Neural cell (in vitro differentiated cells): Measurements from ENCODE around the gene GRAMD1B. TPM values are rescaled to one million over a fixed set of nuclear protein-coding genes. Genes with fewer than 3 reads are reported as not detected.

ENCODE experiments used
- H2AFZ ChIP-seq: fragments of 200-600, 300-800 bp; sonication (generic), shearing (Covaris generic); 2 replicates; pipeline ENCODE4 v1.6.0; 2014; ENCODE audit warnings: low read depth, mild to moderate bottlenecking, antibody characterized with exemption, low read length, moderate library complexity
- H3F3A ChIP-seq: fragments of 200-600 bp; shearing (Covaris generic); 2 replicates; pipeline ENCODE4 v1.6.1; 2016; ENCODE audit warnings: mild to moderate bottlenecking, moderate library complexity, mixed read lengths, antibody characterized with exemption, low read length; ENCODE audit not compliant: insufficient read depth, poor library complexity, severe bottlenecking
- H3K27ac ChIP-seq: fragments of 200-600, 300-800 bp; sonication (generic), shearing (Covaris generic); 2 replicates; pipeline ENCODE4 v1.5.1; 2014; ENCODE audit warnings: mild to moderate bottlenecking, low read length, moderate library complexity
- H3K27me3 ChIP-seq: fragments of 300-800, 200-600 bp; sonication (generic), shearing (Covaris generic); 2 replicates; pipeline ENCODE4 v1.6.0; 2014; ENCODE audit warnings: mild to moderate bottlenecking, low read depth, low read length, moderate library complexity; ENCODE audit not compliant: insufficient read depth
- H3K36me3 ChIP-seq: fragments of 300-800, 200-600 bp; sonication (generic), shearing (Covaris generic); 2 replicates; pipeline ENCODE4 v1.5.1; 2014; ENCODE audit warnings: mild to moderate bottlenecking, antibody characterized with exemption, low read length, moderate library complexity; ENCODE audit not compliant: insufficient read depth
- H3K4me2 ChIP-seq: fragments of 300-800, 200-600 bp; sonication (generic), shearing (Covaris generic); 2 replicates; pipeline ENCODE4 v1.6.0; 2014; ENCODE audit warnings: mild to moderate bottlenecking, low read length
- H3K4me3 ChIP-seq: fragments of 300-800, 200-600 bp; sonication (generic), shearing (Covaris generic); 2 replicates; pipeline ENCODE4 v1.5.1; 2014; ENCODE audit warnings: mild to moderate bottlenecking, low read length, moderate library complexity
- H3K79me2 ChIP-seq: fragments of 200-600 bp; shearing (Covaris generic); replicated peaks from 2 replicates; pipeline ENCODE4 v1.6.0; 2014; ENCODE audit warnings: mild to moderate bottlenecking, low read length, moderate library complexity; ENCODE audit not compliant: insufficient read depth
- H3K9ac ChIP-seq: fragments of 300-800, 200-600 bp; sonication (generic), shearing (Covaris generic); 2 replicates; pipeline ENCODE4 v1.6.1; 2016; ENCODE audit warnings: mild to moderate bottlenecking, low read length, mixed read lengths
- H3K9me2 ChIP-seq: fragments of 200-600 bp; shearing (Covaris generic); 2 replicates; pipeline ENCODE4 v1.6.1; 2016; ENCODE audit warnings: mild to moderate bottlenecking, low read length, mixed read lengths; ENCODE audit not compliant: insufficient read depth
- H3K9me3 ChIP-seq: fragments of 200-600, 300-800 bp; sonication (generic), shearing (Covaris generic); 2 replicates; pipeline ENCODE4 v1.6.1; 2016; ENCODE audit warnings: mild to moderate bottlenecking, mixed run types, low read length, moderate library complexity, mixed read lengths
- H4K20me1 ChIP-seq: fragments of 200-600 bp; shearing (Covaris generic); 2 replicates; pipeline ENCODE4 v1.6.1; 2016; ENCODE audit warnings: mild to moderate bottlenecking, mixed run types; ENCODE audit not compliant: insufficient read depth
- CTCF ChIP-seq: fragments of 450-650 bp; IDR thresholded peaks from 2 replicates; pipeline ENCODE4 v1.5.1; 2014; ENCODE audit warnings: antibody characterized with exemption, mild to moderate bottlenecking, moderate library complexity; ENCODE audit not compliant: poor library complexity, severe bottlenecking
- EP300 ChIP-seq: fragments of 450-650 bp; conservative IDR thresholded peaks from 2 replicates; pipeline ENCODE4 v1.6.1; 2014; ENCODE audit warnings: antibody characterized with exemption, mild to moderate bottlenecking, moderate library complexity; ENCODE audit not compliant: poor library complexity, severe bottlenecking
- EZH2 ChIP-seq: fragments of 200-600, 300-800 bp; shearing (Covaris generic), sonication (generic); IDR thresholded peaks from 2 replicates; pipeline ENCODE4 v1.6.1; 2014; ENCODE audit warnings: antibody characterized with exemption, low read length, borderline replicate concordance, mild to moderate bottlenecking; ENCODE audit not compliant: insufficient read depth, poor library complexity, severe bottlenecking
- MXI1 ChIP-seq: fragments of 450-650 bp; conservative IDR thresholded peaks from 2 replicates; pipeline ENCODE4 v1.6.1; 2014; ENCODE audit warnings: antibody characterized with exemption, mild to moderate bottlenecking; ENCODE audit not compliant: poor library complexity, severe bottlenecking
- POLR2AphosphoS5 ChIP-seq: IDR thresholded peaks from 2 replicates; pipeline ENCODE4 v1.6.1; 2012
- RAD21 ChIP-seq: fragments of 450-650 bp; conservative IDR thresholded peaks from 2 replicates; pipeline ENCODE4 v1.6.1; 2014; ENCODE audit warnings: antibody characterized with exemption, mild to moderate bottlenecking, moderate library complexity
- REST ChIP-seq: IDR thresholded peaks from 2 replicates; pipeline ENCODE4 v1.6.1; 2012; ENCODE audit warnings: borderline replicate concordance
- SMC3 ChIP-seq: fragments of 450-650 bp; conservative IDR thresholded peaks from 2 replicates; pipeline ENCODE4 v1.6.1; 2014; ENCODE audit warnings: antibody characterized with exemption, mild to moderate bottlenecking, moderate library complexity; ENCODE audit not compliant: poor library complexity
- TAF1 ChIP-seq: IDR thresholded peaks from 2 replicates; pipeline ENCODE4 v1.6.1; 2012; ENCODE audit warnings: low read depth
- polyA plus RNA-seq: library from polyadenylated mRNA; depleted of rRNA; stranded (reverse); fragments of >200 nt; gene quantifications from 2 replicates; pipeline ENCODE4 v1.2.3, GENCODE V29; 2014

GRAMD1B gene
- polyA plus RNA-seq, 1 donor from 2014 or later: 1.5 TPM

- Histone ChIP-seq H2AFZ (no peak overlapping the region), H3K27ac (no peak overlapping the region), H3K9me3 (no peaks in the 10 kb centered on the region), H3K4me2 (no peak overlapping the region), H3K79me2 (no peaks in the 10 kb centered on the region), H3K4me3 (no peak overlapping the region), H3F3A (no peaks in the 10 kb centered on the region), H3K9me2 (no peaks in the 10 kb centered on the region), H3K36me3 (no peaks in the 10 kb centered on the region), H3K27me3 (no peaks in the 10 kb centered on the region), H4K20me1 (no peaks in the 10 kb centered on the region), H3K9ac (no peak overlapping the region)
- TF ChIP-seq EP300 (no peak), POLR2AphosphoS5 (no peak), SMC3 (no peak), REST (no peak), TAF1 (no peak), EZH2 (no peak), MXI1 (no peak), RAD21 (no peak), CTCF (no peak)
Observed at GRCh38 chr11:123670081-123670480, 240.0 kb downstream of the GRAMD1B start.

- H3K27ac ChIP-seq: no peak overlapping the region
- H3K9me3 ChIP-seq: no peaks in the 10 kb centered on the region
- H3K4me2 ChIP-seq: no peak overlapping the region
- H3F3A ChIP-seq: no peaks in the 10 kb centered on the region
- no peak overlapping the region for H2AFZ ChIP-seq
- no peaks in the 10 kb centered on the region for H4K20me1 ChIP-seq
- H3K4me3 ChIP-seq: no peak overlapping the region
- H3K27me3 ChIP-seq: no peaks in the 10 kb centered on the region
- TF ChIP-seq TAF1 (no peak), RAD21 (no peak), EZH2 (no peak), POLR2AphosphoS5 (no peak), SMC3 (no peak), REST (no peak), CTCF (no peak), MXI1 (no peak), EP300 (no peak)
- no peaks in the 10 kb centered on the region for H3K36me3 ChIP-seq
- H3K9ac ChIP-seq: no peak overlapping the region
- no peaks in the 10 kb centered on the region for H3K9me2 ChIP-seq
- H3K79me2 ChIP-seq: no peaks in the 10 kb centered on the region
Observed at GRCh38 chr11:123671534-123671933, 241.5 kb downstream of the GRAMD1B start.
